Measurements from ENCODE around the gene XPR1.

The XPR1 gene

GRCh38 chr1:180922631-180923015, 290.8 kb downstream of the XPR1 start:
- no peak for DNase-seq (ENCODE audit: low read depth)
- no peak for TF ChIP-seq CTCF (IDR thresholded peaks at IDR 0.05; ENCODE audit: control insufficient read depth, insufficient read depth, low read depth, low read length, missing control alignments)
- no peak overlapping the region for H3K4me3 ChIP-seq (ENCODE audit: control insufficient read depth, low read depth, low read length)

DNA sequence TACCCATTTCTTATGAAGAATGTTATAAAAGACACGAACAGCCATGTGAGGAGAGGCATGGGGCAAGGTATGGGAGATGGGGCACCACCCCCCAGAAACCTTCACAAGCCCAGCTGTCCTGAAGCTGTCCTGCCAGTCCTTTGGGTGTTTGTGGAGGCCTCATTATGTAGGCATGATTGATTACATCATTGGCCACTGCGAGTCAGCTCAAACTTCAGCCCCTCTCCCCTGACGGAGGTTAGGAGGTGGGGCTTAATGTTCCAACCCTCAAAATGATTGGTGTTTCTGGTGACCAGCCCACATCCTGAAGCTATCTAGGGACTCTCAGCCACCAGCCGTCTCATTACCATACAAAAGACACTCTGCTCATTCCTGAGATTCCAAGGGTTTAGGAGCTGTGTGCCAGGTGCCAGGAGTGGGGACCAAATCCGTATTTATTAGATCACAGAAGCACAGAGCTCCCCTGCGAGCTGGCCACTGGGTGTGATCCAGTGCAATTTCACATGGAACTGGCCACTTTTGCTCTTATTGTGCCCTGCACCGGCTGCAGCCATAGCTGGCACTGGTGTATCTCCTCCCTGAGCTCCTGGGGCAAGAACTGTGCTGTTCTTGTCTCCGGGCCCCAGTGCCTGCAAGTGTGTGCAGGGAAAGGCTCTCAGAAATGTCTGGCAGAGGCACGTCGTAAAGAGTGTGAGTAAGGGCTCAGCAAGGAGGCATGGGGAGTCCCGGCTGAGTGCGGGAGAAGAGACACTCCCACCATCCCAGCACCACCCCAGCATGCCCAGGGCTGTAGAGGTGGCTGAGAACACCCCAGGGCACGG, 291.4 kb downstream of the XPR1 start:
- no peak for DNase-seq (ENCODE audit: low read depth)

GRCh38 chr1:180923887-180924286, 292.1 kb downstream of the XPR1 start:
- TF ChIP-seq CTCF (IDR thresholded peaks at IDR 0.05; ENCODE audit: control insufficient read depth, insufficient read depth, low read depth, low read length, missing control alignments): no peak
- no peak overlapping the region for H3K4me3 ChIP-seq (ENCODE audit: control insufficient read depth, low read depth, low read length)
- DNase-seq (ENCODE audit: low read depth): no peak

More for the DNA sequence above, 291.4 kb downstream of the XPR1 start:
- no peak for TF ChIP-seq CTCF (IDR thresholded peaks at IDR 0.05; ENCODE audit: control insufficient read depth, insufficient read depth, low read depth, low read length, missing control alignments)
- H3K4me3 ChIP-seq (ENCODE audit: control insufficient read depth, low read depth, low read length): no peak overlapping the region

DNA sequence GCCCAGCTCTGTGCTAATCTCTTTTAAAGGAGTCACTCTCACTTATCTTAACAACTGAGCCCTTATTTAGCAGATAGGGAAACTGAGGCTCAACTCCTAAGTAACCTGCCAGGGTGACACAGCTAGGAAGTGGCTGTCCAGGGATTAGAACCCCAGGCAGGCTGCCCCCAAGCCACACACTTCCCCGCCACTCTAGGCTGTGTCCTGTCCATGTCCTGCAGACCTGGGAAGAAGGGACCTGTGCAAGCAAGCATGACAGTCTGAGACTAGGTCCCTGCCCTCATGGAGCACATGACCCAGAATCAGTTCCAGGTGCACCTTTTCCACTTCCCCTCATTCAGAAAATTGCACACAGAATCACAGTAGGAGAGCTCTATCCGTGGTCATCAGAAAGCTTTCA, 293.1 kb downstream of the XPR1 start:
- TF ChIP-seq CTCF (IDR thresholded peaks at IDR 0.05; ENCODE audit: control insufficient read depth, insufficient read depth, low read depth, low read length, missing control alignments): no peak
- H3K4me3 ChIP-seq (ENCODE audit: control insufficient read depth, low read depth, low read length): no peak overlapping the region
- DNase-seq (ENCODE audit: low read depth): no peak

- DNase-seq (ENCODE audit: low read depth): no peak
- no peak overlapping the region for H3K4me3 ChIP-seq (ENCODE audit: control insufficient read depth, low read depth, low read length)
- TF ChIP-seq CTCF (IDR thresholded peaks at IDR 0.05; ENCODE audit: control insufficient read depth, insufficient read depth, low read depth, low read length, missing control alignments): no peak
Measured at GRCh38 chr1:180925471-180926051, 293.7 kb downstream of the XPR1 start.

- H3K4me3 ChIP-seq (ENCODE audit: control insufficient read depth, low read depth, low read length): no peak overlapping the region
- no peak for TF ChIP-seq CTCF (IDR thresholded peaks at IDR 0.05; ENCODE audit: control insufficient read depth, insufficient read depth, low read depth, low read length, missing control alignments)
- no peak for DNase-seq (ENCODE audit: low read depth)
Measured at GRCh38 chr1:180926164-180926981, 294.6 kb downstream of the XPR1 start.
